ENCODE measurements around the gene TNFRSF18. TPM values are rescaled to one million over a fixed set of nuclear protein-coding genes. Genes with fewer than 3 reads are reported as not detected.

The TNFRSF18 gene
- total and polyA plus RNA-seq, 2 donors (not counting 3 experiments of a cell fraction or from before 2014, with no cell fraction given): not detected

DNA sequence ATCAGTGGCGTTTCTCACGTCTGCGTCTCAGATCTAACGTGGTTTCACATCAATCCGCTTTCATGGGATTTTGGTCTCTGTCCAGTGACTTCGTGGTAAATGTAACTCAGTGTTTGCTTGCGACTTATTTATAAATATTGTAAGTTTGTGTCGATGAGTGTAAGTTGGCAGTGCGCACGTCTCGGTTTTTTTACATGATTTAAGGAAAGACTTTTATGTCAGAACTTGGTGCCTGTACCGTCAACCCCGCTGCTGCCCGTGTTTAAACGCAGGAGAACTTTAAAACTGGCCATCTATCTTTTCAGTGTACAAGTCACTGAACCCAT, 27.1 kb upstream of the TNFRSF18 start:
- peaks cover 6% of the 10 kb centered on the region for H3K4me1 ChIP-seq (ENCODE audit: control insufficient read depth, extremely low read depth, insufficient read depth, low read length)
- H4K20me1 ChIP-seq (replicated peaks; ENCODE audit: control insufficient read depth, extremely low read depth, insufficient read depth, low read length): no peaks in the 10 kb centered on the region
- no peaks in the 10 kb centered on the region for H3K27me3 ChIP-seq (ENCODE audit: control insufficient read depth in 2 of 2, insufficient read depth in 2 of 2, low read length in 2 of 2)
- H3K9me1 ChIP-seq (replicated peaks; ENCODE audit: control insufficient read depth, extremely low read depth, insufficient read depth, low read length): no peaks in the 10 kb centered on the region
- dilution Hi-C loops (cut with MboI; ENCODE audit: extremely low pct_ligation_motif_present, low sequenced_read_pairs) (no loop called here), intact Hi-C loops (cut with micrococcal nuclease) (loop anchor here (2.0 kb wide), 1 partner anchor 27 kb away; no protein-coding TSS in a partner anchor)
- no peaks in the 10 kb centered on the region for H3K9me3 ChIP-seq (replicated peaks; ENCODE audit: control insufficient read depth, insufficient read depth, low read length)
- H3K4me3 ChIP-seq (replicated peaks in 1 of 3; ENCODE audit: insufficient read depth in 1 of 3, low read depth in 1 of 3, low read length in 3 of 3): no peak overlapping the region
- H3K36me3 ChIP-seq (ENCODE audit: control insufficient read depth in 2 of 2, extremely low read depth in 1 of 2, insufficient read depth in 2 of 2, low read length in 2 of 2): no peaks in the 10 kb centered on the region
- no peak overlapping the region for H3K4me2 ChIP-seq (ENCODE audit: insufficient read depth, low read length)
- no peak overlapping the region for H3K27ac ChIP-seq (ENCODE audit: insufficient read depth, low read depth, low read length)
- H3K79me2 ChIP-seq (ENCODE audit: control insufficient read depth, insufficient read depth, low read length): peaks cover 47% of the 10 kb centered on the region
- no peak for TF ChIP-seq POLR2A (IDR thresholded peaks at IDR 0.05; ENCODE audit: low read depth, low read length)
- TF ChIP-seq MAX (IDR thresholded peaks at IDR 0.05; ENCODE audit: insufficient read depth, insufficient read length): no peak
- no peak for TF ChIP-seq EZH2 (IDR thresholded peaks at IDR 0.05; ENCODE audit: borderline replicate concordance, low read depth, low read length, severe bottlenecking)
- no peak for TF ChIP-seq POLR2AphosphoS5 (IDR thresholded peaks at IDR 0.05; ENCODE audit: insufficient read depth, low read depth, low read length)
- TF ChIP-seq, protein P1, sequence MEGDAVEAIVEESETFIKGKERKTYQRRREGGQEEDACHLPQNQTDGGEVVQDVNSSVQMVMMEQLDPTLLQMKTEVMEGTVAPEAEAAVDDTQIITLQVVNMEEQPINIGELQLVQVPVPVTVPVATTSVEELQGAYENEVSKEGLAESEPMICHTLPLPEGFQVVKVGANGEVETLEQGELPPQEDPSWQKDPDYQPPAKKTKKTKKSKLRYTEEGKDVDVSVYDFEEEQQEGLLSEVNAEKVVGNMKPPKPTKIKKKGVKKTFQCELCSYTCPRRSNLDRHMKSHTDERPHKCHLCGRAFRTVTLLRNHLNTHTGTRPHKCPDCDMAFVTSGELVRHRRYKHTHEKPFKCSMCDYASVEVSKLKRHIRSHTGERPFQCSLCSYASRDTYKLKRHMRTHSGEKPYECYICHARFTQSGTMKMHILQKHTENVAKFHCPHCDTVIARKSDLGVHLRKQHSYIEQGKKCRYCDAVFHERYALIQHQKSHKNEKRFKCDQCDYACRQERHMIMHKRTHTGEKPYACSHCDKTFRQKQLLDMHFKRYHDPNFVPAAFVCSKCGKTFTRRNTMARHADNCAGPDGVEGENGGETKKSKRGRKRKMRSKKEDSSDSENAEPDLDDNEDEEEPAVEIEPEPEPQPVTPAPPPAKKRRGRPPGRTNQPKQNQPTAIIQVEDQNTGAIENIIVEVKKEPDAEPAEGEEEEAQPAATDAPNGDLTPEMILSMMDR (IDR thresholded peaks at IDR 0.05; ENCODE audit: extremely low read depth in 1 of 2, insufficient read depth in 1 of 2, low read depth in 1 of 2, low read length in 2 of 2): no peak
- no peak for TF ChIP-seq JUN (IDR thresholded peaks at IDR 0.05; ENCODE audit: borderline replicate concordance, insufficient read depth, insufficient read length, low read depth)
- TF ChIP-seq GATA2 (IDR thresholded peaks at IDR 0.05; ENCODE audit: insufficient read depth, insufficient read length, low read depth, low read length): no peak
- no peak for TF ChIP-seq FOS (IDR thresholded peaks at IDR 0.05; ENCODE audit: borderline replicate concordance, insufficient read depth, low read length)
- no peak for TF ChIP-seq MYC (IDR thresholded peaks at IDR 0.05; ENCODE audit: low read depth, low read length)
- H2AFZ ChIP-seq (ENCODE audit: low read depth, low read length): no peak overlapping the region
- CTCF ChIA-PET: no interaction called here
- no peak overlapping the region for H3K9ac ChIP-seq (replicated peaks; ENCODE audit: extremely low read depth, insufficient read depth, low read length)
- BruUV-seq (replicated peaks): no TSS peak
- FAIRE-seq: no peak
- POLR2A ChIA-PET: no interaction called here
- DNase-seq (ENCODE audit: low read depth, low spot score): no peak

All from endothelial cell of umbilical vein (primary cell).